LNCAP (cell line): ENCODE data around the gene ABO.

Experiments
- CTCF ChIP-seq: fragments of 450-650 bp; IDR thresholded peaks from 2 replicates; pipeline ENCODE4 v1.5.1; 2017; ENCODE audit warnings: mild to moderate bottlenecking

The ABO gene

GRCh38 chr9:133207540-133208170 lies 67.3 kb downstream of the ABO start:
- TF ChIP-seq CTCF, result no peak

- TF ChIP-seq CTCF, result no peak
These were observed 67.9 kb downstream of the ABO start for GRCh38 chr9:133207021-133207531.

- no peak for TF ChIP-seq CTCF
These were observed 68.7 kb downstream of the ABO start for GRCh38 chr9:133205996-133206931.
